Stimulated activated CD4-positive, alpha-beta T cell treated with anti-CD3 and anti-CD28 coated beads, Interleukin-15, amount 100 ng/mL, for 24 hours (primary cell): ENCODE measurements around the gene ARHGEF9.
"Not testable (repeated sequence)": the region's sequence is repeated elsewhere in the genome, so short reads cannot be mapped to it uniquely, and the experiment has no call there.

Source experiments
- DNase-seq: peaks from one replicate; pipeline ENCODE4 v3.0.0-alpha.2; 2020

ARHGEF9 gene

DNA sequence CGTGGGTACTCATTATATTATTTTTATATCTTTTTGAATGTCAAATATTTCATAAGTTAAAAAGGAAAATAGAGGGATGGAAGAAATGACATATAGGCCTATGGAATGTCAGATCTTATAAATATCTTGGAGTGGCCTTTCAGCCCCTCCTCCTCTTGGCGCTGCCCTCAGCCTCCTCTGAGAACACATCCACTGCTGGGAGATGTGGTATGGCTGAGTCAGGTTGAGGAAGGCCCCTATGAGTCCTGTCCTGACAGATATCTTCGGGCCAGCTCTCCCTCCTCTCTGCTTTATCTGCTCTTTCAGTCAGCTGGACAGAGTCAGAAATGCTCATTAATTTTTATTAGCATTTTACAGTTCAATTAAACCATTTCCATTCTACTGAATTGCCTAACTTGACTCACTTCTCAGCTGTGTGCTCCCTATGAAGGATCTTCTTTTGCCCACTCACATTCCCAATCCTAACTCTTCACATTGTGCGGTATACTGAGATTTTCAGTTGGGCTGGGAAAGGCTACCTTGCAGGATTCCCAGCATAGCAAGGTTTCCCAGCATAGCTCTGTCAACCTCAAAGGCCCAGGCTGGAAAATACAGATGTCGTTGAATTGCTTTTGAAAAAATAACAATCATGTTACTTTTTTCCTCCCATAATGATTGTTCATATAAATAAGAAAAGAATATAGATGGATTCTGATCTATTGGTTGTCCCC is 128.0 kb downstream of the ARHGEF9 start:
- DNase-seq: no peak

DNA sequence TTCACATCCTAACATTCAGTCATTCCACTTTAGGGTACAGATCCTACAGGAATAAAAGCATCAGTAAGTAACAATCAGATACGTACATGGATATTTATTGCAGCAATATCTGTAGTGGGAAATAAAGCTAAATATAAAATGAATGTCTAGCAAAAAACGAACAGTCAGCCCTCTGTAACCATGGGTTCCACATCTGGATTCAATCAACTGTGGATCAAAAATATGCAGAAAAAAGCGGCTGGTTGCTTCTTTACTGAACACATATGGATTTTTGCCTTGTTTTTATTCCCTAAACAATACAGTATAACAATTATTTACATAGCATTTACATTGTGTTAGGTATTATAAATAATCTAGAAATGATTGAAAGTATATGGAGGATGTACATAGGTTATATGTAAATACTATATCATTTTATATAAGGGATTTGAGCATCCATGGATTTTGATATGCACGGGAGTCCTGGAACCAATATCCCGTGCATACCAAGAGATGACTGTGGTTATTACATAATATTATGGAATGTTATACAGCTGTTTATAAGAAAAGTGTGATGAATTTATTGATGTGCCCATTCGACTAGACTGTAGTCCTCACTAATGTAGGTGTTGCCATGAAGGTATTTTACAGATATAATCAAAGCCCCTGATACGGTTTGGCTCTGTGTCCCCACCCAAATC is 132.8 kb downstream of the ARHGEF9 start:
- DNase-seq: no peak

DNA sequence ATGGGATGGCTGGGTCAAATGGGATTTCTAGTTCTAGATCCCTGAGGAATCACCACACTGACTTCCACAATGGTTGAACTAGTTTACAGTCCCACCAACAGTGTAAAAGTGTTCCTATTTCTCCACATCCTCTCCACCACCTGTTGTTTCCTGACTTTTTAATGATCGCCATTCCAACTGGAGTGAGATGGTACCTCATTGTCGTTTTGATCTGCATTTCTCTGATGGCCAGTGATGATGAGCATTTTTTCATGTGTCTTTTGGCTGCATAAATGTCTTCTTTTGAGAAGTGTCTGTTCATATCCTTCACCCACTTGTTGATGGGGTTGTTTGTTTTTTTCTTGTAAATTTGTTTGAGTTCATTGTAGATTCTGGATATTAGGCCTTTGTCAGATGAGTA is 139.3 kb downstream of the ARHGEF9 start:
- DNase-seq: not testable (repeated sequence)

DNA sequence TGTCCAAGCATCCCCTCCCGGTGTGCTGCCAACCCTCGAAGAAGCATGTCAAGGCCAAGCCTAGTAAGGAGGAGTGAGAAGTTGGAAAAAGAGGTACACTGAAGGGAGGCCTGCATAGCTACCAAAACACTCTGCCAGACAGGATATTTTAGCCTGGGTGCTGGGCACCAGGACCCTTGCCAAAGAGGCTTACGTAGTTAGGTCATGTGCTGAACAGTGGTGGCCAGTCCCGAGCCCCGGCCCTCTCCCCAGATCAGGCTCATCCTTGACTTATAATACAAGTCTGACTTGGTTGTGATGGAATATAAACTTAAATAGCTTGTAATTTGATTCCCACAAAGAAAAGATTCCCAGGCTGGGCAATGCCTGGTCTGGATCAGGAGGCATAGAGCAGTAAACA is 149.3 kb downstream of the ARHGEF9 start:
- DNase-seq: no peak

DNA sequence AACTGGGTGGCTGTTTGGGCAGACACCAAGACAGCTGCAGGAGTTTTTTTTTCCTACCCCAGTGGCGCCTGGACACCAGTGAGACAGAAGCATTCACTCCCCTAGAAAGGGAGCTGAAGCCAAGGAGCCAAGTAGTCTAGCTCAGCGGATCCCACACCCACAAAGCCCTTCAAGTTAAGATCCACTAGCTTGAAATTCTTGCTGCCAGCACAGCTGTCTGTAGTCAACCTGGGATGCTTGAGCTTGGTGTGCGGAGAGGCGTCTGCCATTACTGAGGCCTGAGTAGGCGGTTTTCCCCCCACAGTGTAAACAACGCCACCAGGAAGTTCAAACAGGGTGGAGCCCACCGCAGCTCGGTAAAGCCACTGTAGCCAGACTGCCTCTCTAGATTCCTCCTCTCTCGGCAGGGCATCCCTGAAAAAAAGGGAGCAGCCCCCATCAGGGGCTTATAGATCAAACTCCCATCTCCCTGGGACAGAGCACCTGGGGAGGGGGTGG is 171.4 kb downstream of the ARHGEF9 start:
- DNase-seq: no peak

DNA sequence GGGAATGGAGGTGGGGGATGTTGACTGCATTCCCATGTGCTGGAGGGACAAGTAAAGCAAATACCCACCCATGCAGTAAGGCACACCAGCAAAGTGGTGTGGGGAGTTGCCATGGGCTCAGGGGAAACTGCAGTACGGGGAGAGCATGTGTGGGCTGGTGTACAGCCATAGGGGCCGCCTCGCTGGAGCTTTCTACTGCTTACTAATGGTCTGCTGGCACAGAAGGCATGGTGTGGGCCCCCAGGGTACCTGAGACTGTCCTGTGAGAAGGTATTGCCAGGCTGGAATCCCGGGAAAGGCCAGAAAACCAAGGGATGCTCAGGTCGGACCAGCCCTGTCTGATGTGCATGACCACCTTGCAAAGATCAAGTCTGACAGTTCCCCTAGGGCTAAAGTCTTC is 199.1 kb downstream of the ARHGEF9 start:
- DNase-seq: no peak
